GM18873 (cell line): Measurements from ENCODE around the gene KIFAP3.
"Not testable (repeated sequence)": the region's sequence is repeated elsewhere in the genome, so short reads cannot be mapped to it uniquely, and the experiment has no call there.

Source experiments
- ATAC-seq: cut with Tn5 transposase; IDR thresholded peaks from one replicate; pipeline ENCODE4 v1.9.1; 2021; ENCODE audit warnings: mild to moderate bottlenecking, moderate library complexity, moderate number of reproducible peaks; ENCODE audit not compliant: unreplicated experiment, low FRiP score

The KIFAP3 gene

GRCh38 chr1:170074250-170075157 lies at the start of gene KIFAP3:
TSS of gene KIFAP3 (minus strand) at chr1:170074695. CDS start at chr1:170074467, 228 bp downstream.
- peak; percentile 98 for ATAC-seq

- no peak for ATAC-seq
These were observed 47.9 kb upstream of the KIFAP3 start for GRCh38 chr1:170122366-170122765.

DNA sequence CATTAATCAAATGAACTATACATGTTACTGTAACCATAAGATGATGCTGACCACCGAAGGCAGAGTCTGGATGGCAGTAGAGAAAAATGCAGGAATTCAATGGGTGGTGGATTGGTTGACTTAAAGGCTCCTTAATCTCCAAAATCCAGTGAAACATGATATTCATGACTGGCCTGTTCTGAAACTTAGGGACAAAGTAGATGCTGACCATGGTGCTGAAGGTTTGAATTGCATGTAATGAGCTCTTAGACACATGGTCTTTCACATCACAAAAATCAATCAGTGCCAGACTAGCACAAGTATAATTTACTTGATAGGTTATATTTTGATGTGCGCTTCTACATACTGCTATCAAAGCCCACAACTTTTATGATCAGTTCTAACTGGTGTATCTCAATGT lies 40.4 kb upstream of the KIFAP3 start:
- ATAC-seq: no peak

GRCh38 chr1:170113140-170113539 lies 38.6 kb upstream of the KIFAP3 start:
- ATAC-seq: not testable (repeated sequence)

DNA sequence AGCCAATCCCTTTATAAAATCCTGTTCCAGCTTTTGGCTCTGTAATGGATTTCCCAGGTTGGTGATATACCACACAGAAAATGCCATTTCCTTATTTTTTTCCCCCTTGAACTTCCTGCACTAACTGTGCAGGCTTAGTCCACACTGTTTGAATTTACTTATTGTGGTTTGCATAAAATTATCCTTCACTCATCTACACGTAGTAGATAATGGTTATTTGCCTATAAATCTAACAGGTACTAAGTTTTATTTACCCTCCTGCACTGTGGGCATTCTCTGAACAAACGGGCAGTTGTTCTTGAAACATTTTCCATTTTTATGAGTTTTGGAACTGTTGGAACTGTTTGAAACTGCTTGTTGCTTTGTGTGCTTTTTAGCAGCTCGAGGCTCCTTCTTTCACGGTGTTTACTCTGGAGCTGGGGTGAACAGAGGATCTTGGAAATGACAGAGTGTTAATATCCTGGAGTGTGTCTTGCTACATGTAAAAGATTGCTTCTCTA lies 23.0 kb upstream of the KIFAP3 start:
- no peak for ATAC-seq

GRCh38 chr1:170096806-170097340 lies 22.4 kb upstream of the KIFAP3 start:
- no peak for ATAC-seq

DNA sequence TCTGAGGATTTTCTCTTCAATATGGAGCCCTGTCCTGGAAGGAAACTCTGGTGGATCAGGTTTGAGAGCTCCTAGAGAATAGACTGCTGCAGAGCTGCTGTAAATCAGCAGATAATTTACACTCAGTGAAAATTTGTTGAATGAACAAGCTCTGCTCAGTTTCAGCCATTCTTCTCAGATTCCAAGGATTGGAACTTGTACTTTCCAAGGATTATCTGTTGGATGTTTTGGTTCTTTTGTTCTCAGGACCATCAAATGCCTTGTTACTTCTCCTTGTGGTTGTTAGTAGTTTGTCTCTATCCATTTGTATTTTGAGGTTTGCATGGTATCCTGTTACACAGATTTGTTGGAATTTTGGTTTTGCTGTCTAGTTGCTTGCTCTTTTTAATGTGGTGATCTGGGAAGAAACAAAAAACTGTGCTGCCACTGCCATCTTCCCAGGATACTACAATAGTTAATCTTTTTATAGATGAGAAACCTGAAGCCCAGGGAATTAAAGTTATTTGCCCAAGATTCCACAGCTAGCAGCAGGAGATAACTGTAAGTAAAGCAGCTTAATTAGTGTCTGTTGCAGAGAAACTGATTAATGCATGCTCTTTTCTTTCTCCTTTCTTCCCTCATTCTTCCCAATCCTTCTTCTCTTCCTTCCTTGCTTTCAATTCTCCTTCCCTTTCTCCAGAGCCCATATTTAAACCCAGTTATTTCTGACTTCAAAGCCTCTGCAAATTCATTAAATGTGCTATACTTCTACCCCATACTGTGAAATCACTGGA lies 21.7 kb upstream of the KIFAP3 start:
- ATAC-seq: no peak

- not testable (repeated sequence) for ATAC-seq
These were observed 20.5 kb upstream of the KIFAP3 start for GRCh38 chr1:170094697-170095616.

DNA sequence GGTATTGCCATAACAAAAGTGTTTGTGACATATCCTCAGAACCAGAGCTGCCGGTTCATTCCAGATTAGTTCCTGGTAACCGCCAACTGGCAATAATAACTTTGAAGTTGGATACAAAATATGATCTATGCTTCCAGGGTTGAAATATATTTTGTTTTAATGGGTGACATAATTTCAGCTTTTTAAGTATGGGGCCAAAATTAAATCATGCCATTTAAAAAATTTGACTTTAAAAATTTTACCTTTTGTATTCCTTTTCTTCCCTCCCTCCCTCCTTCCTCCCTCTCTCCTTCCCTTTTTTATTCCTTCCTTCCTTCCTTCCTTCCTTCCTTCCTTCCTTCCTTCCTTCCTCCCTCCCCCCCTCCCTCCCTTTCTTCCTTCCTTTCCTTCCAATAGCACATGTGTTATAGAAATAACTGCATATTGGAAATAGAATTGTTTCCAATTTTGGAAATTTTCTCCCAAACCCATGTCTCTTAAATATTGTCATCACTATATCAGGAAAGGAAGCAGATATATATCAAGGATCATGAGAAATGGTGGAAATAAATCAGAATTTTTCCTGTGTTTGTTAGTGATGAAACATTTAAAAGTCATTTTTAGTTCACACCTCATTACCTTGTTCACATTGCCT lies 12.0 kb upstream of the KIFAP3 start:
- ATAC-seq: no peak

- no peak for ATAC-seq
These were observed 10.6 kb upstream of the KIFAP3 start for GRCh38 chr1:170085091-170085490.

DNA sequence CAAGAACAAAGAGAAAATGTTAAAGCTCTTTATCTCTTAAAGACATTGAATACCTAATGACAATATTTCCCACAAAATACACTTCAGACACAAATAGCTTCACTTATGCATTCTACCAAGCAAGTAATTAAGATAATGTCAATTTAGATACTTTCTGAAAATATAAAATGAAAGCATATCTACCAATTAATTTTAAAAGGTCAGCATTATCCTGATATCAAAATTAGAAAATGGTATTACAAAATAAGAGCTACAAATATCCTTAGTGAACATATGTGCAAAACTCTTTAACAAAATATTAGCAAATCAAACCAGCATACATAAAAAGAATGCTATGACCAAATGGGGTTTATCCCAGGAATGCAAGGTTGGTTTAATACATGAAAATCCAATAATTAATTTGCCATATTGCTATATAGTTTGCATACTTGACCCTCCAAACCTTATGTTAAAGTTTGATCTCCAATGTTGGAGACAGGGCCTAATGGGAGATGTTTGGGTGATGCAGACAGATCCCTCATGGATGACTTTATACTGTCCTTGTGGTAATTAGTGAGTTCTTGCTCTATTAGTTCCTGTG lies 4.2 kb upstream of the KIFAP3 start:
- ATAC-seq: no peak

- ATAC-seq: no peak
These were observed 3.4 kb upstream of the KIFAP3 start for GRCh38 chr1:170077926-170078325.

- not testable (repeated sequence) for ATAC-seq
These were observed 2.5 kb upstream of the KIFAP3 start for GRCh38 chr1:170076952-170077351.

GRCh38 chr1:170076199-170076598 lies 1.7 kb upstream of the KIFAP3 start:
- ATAC-seq: no peak

GRCh38 chr1:170075186-170075585 lies 691 bp upstream of the KIFAP3 start:
- ATAC-seq: no peak

- no peak for ATAC-seq
These were observed 624 bp downstream of the KIFAP3 start for GRCh38 chr1:170073893-170074249.

DNA sequence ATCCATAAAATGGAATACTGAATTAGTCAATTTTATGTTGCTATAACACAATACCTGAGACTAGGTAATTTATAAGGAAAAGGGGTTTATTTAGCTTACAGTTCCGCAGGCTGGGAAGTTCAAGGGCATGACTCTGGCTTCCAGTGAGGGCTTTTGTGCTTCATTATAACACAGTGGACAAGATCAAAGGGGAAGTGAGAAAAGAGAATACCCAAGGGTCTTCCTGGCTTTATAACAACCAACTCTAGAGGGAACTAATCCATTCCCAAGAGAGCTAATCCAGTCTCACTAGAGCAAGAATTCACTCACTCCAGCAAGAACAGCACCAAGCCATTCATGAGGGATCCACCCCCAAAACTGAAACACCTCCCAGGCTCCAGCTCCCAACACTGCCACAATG lies 3.1 kb downstream of the KIFAP3 start:
- no peak for ATAC-seq

GRCh38 chr1:170068923-170069322 lies 5.6 kb downstream of the KIFAP3 start:
- no peak for ATAC-seq

- no peak for ATAC-seq
These were observed 7.2 kb downstream of the KIFAP3 start for GRCh38 chr1:170067253-170067819.
